ENCODE data around the gene ZNF254.
"Not testable (repeated sequence)": the region's sequence is repeated elsewhere in the genome, so short reads cannot be mapped to it uniquely, and the experiment has no call there.

The ZNF254 gene

GRCh38 chr19:24073807-24074206 is 13.2 kb upstream of the ZNF254 start:
- no peak for DNase-seq

- no peak for DNase-seq
These were observed 12.1 kb upstream of the ZNF254 start for GRCh38 chr19:24074720-24075454.

GRCh38 chr19:24075530-24075929 is 11.5 kb upstream of the ZNF254 start:
- not testable (repeated sequence) for DNase-seq

GRCh38 chr19:24078680-24079079 is 8.3 kb upstream of the ZNF254 start:
- no peak for DNase-seq

GRCh38 chr19:24081056-24081455 is 5.9 kb upstream of the ZNF254 start:
- DNase-seq: no peak

- no peak for DNase-seq
These were observed 11.4 kb downstream of the ZNF254 start for GRCh38 chr19:24098359-24098758.

- DNase-seq: no peak
These were observed 12.8 kb downstream of the ZNF254 start for GRCh38 chr19:24099829-24100228.

- DNase-seq: not testable (repeated sequence)
These were observed 13.6 kb downstream of the ZNF254 start for GRCh38 chr19:24100597-24100996.

GRCh38 chr19:24101459-24102115 is 14.6 kb downstream of the ZNF254 start:
- no peak for DNase-seq

- DNase-seq: no peak
These were observed 40.6 kb downstream of the ZNF254 start for GRCh38 chr19:24127601-24128000.

- DNase-seq: no peak
These were observed 53.1 kb downstream of the ZNF254 start for GRCh38 chr19:24140099-24140498.

GRCh38 chr19:24140591-24140990 is 53.6 kb downstream of the ZNF254 start:
- DNase-seq: no peak

- no peak for DNase-seq
These were observed 54.6 kb downstream of the ZNF254 start for GRCh38 chr19:24141612-24142011.

GRCh38 chr19:24142771-24143170 is 55.8 kb downstream of the ZNF254 start:
- DNase-seq: no peak

- no peak for DNase-seq
These were observed 72.7 kb downstream of the ZNF254 start for GRCh38 chr19:24159707-24160106.

- no peak for DNase-seq
These were observed 79.1 kb downstream of the ZNF254 start for GRCh38 chr19:24166055-24166454.

- no peak for DNase-seq
These were observed 86.9 kb downstream of the ZNF254 start for GRCh38 chr19:24173882-24174281.

- no peak for DNase-seq
These were observed 90.7 kb downstream of the ZNF254 start for GRCh38 chr19:24177686-24178085.

GRCh38 chr19:24178207-24178606 is 91.2 kb downstream of the ZNF254 start:
- no peak for DNase-seq

All from CD4-positive, alpha-beta T cell treated with Interleukin-10 for 1 hour (primary cell).